Measurements from ENCODE around the gene ALCAM.

ALCAM gene

DNA sequence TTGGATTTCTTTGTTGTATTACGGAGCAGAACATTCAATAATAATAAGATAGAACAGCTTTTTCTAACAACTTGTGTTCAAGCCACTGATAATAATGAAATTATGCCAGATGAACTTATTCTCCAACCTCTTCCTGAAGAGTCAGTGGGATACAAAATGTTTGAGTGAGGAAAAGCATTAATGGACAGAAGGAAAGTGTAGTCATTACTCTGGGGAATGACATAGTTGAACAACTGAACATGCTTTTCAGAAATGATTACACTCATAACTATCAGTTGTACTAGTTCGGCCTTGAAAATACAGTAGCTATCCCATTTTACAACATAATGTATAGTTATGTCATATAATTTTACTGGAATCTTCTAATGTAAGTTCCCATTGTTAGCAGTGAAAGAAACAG is 55.9 kb downstream of the ALCAM start:
- Mint-ChIP-seq H3K4me3 (no peak overlapping the region), H3K4me1 (peaks cover 3% of the 10 kb centered on the region), H3K9me3 (no peaks in the 10 kb centered on the region), H3K27me3 (peaks cover 3% of the 10 kb centered on the region), H3K27ac (no peak overlapping the region), H3K36me3 (ENCODE audit: low read depth) (no peaks in the 10 kb centered on the region)
- DNase-seq (no peak), ATAC-seq (no peak)

DNA sequence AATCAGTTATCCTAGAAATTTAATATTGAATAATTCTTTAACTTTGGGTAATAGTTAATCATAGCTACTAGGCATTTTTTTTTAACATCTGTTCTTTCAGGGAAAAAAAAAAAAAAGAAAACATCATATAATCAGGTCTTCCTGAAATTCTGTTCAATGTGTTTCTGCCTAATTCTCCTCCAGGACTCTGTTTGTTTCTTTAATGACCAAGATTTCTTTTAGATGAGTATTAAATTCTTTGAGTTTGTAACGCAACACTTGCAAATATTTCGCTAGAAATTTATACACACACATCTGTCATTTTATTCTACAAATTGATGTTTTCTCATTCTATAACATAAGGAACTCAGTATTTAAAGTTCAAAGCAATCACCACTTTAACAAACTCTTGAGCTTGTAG is 56.7 kb downstream of the ALCAM start:
- Mint-ChIP-seq H3K4me1 (no peaks in the 10 kb centered on the region), H3K4me3 (no peak overlapping the region), H3K27me3 (peaks cover 3% of the 10 kb centered on the region), H3K27ac (no peak overlapping the region), H3K9me3 (no peaks in the 10 kb centered on the region), H3K36me3 (ENCODE audit: low read depth) (no peaks in the 10 kb centered on the region)
- ATAC-seq, result no peak
- DNase-seq, result no peak

DNA sequence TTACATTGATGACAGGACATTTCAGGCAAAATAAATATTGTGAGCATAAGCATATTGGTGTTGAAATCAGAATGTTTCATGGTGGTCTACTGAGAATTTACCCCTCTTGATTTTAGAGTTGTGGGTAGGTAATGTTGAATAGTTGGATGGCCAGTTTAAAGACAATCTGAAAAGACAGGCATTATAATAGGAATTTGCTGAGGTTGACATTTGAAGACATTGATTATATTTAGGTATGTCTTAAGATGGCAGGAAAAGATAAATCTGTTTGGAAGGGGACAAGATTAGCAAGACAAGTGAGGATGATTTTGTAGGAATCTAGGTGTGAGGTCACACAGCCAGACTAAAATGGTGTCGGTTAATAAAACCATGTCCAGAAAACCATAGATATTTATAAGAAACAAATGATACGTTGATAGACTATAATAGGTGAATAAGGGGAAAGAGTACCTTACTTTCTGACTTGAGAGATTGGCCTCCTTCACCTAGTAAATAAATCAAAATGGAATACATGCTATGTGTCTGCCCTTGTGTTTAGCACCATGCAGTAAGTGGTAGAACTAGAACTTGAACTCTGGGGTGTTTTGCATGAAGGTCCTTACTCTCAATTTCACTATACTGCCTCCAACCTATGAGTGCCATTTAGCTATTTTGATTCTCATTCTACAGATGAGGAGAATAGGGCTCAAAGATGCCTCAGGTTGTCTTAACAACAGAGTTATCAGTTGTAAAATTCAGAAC is 57.9 kb downstream of the ALCAM start:
- ATAC-seq, result no peak
- no peaks in the 10 kb centered on the region for H3K36me3 Mint-ChIP-seq (ENCODE audit: low read depth)
- no peaks in the 10 kb centered on the region for H3K9me3 Mint-ChIP-seq

DNA sequence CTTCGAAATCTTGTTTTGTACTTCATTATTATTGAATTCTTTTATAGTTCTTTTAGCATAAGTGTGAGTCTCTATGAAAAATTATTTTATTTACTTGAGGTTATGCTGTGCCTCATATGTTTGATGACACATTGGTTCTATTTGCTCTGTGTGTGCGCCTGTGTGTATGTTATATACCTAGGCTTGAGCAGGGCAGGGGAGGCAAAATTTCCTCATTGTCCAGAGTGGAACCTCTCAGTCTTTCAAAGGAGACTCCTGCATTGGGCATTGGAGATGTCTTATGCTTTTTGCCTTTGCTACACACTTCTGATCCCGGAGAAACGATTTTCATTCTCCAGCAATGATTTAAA is 58.4 kb downstream of the ALCAM start:
- no peaks in the 10 kb centered on the region for H3K4me1 Mint-ChIP-seq
- peaks cover 3% of the 10 kb centered on the region for H3K27me3 Mint-ChIP-seq
- no peak overlapping the region for H3K4me3 Mint-ChIP-seq
- H3K36me3 Mint-ChIP-seq (ENCODE audit: low read depth), result no peaks in the 10 kb centered on the region
- H3K27ac Mint-ChIP-seq, result no peak overlapping the region
- H3K9me3 Mint-ChIP-seq, result no peaks in the 10 kb centered on the region
- no peak for ATAC-seq
- DNase-seq, result no peak

More for the DNA sequence above, 57.9 kb downstream of the ALCAM start:
- DNase-seq, result no peak
- Mint-ChIP-seq H3K27me3 (peaks cover 3% of the 10 kb centered on the region), H3K4me3 (no peak overlapping the region), H3K27ac (no peak overlapping the region), H3K4me1 (no peaks in the 10 kb centered on the region)

DNA sequence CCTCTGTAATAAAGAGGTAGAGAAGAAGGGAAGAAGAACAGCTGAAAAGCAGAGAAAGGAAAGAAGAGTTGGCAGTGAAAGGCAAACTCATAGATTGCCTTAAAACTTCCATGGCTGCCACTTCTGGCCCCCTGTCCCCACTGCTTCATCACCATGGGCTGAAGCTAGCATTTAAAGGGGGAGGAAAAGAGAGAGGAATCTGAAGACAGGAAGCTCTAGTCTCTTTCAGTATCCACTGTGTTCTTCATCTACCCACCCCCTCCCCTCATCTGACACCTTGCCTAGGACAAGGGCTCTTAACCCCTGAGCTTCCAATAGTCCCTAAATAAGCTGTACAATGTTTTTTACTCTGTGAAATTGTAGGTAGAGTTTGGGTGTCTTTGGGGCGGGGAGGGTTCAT is 60.6 kb downstream of the ALCAM start:
- Mint-ChIP-seq H3K4me3 (no peak overlapping the region), H3K27me3 (no peaks in the 10 kb centered on the region), H3K36me3 (ENCODE audit: low read depth) (no peaks in the 10 kb centered on the region), H3K9me3 (no peaks in the 10 kb centered on the region), H3K4me1 (no peaks in the 10 kb centered on the region), H3K27ac (no peak overlapping the region)
- no peak for ATAC-seq
- no peak for DNase-seq

DNA sequence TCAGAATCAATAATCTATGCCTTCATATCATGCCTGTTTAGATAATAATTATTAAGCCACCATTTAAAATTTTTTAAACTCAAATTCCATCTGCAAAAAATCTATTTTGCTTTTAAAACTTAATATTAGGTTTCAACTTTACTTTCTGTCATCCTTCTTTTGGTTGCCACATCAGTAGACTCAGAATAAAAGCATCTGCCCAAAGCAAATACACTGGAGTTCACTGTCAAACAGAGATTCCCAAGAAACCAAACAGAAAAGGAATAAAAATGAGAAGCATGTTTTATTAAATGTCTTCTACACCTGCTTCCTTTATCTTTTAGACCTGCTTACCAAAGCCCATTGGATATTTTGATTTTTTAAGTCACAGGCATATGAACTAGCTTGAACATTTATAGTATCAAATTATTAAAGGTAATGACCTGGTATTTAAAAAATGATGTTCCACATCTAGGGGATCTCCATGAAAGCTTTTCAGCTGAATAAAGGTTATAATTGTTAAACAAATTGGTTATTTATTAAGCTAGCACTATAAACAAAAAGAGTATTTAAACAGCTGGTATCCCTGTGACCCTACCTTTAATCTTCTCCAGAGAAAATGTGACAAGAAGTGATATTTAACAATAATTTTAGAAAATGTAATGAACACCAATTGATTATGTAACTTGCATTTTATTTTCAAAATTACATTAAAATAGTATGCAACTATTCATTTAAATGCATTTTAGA is 62.5 kb downstream of the ALCAM start:
- H3K27me3 Mint-ChIP-seq, result no peaks in the 10 kb centered on the region
- ATAC-seq (no peak), DNase-seq (no peak)
- H3K9me3 Mint-ChIP-seq, result no peaks in the 10 kb centered on the region
- H3K27ac Mint-ChIP-seq, result no peak overlapping the region
- H3K36me3 Mint-ChIP-seq (ENCODE audit: low read depth), result no peaks in the 10 kb centered on the region
- no peak overlapping the region for H3K4me3 Mint-ChIP-seq
- no peaks in the 10 kb centered on the region for H3K4me1 Mint-ChIP-seq

DNA sequence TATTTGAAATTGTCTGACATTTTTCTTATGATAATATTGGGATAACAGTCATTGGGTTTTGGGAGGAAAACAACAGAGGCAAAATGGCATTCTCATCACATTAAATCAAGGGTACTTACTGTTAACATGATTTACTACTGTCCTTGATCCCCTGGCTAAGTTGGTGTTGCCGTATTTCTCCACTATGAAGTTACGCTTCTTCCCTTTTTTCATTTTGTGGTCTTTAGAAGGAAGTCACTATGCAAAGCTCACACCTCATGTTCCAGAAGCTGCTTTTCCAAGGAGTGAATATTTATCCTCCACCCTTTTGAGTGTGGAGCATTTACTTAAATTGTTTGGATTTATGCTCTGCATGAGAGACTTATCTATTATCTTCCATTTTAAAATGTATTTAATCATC is 63.7 kb downstream of the ALCAM start:
- DNase-seq (no peak), ATAC-seq (no peak)
- Mint-ChIP-seq H3K4me3 (no peak overlapping the region), H3K27ac (no peak overlapping the region), H3K36me3 (ENCODE audit: low read depth) (peaks cover 3% of the 10 kb centered on the region), H3K27me3 (no peaks in the 10 kb centered on the region), H3K4me1 (no peaks in the 10 kb centered on the region), H3K9me3 (peaks cover 3% of the 10 kb centered on the region)

DNA sequence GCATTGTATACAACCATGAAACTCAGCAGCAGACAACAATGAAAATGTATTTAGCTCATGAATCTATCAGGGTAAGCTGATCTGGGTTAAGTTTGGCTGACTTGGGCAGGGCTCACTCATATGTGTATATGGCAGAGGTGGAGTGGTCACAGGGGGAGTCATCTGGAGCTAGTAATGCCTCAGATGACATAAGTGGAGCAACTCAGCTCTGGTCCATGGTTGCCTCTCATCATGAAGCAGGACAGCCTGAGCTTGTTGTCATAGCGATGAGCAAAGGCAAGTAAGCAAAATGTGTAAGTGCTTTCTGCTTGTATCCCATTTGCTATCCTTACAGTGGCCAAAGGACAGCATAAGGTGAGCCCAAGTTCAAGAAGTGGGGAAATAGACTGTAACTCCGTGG is 64.5 kb downstream of the ALCAM start:
- H3K4me3 Mint-ChIP-seq, result no peak overlapping the region
- no peak overlapping the region for H3K27ac Mint-ChIP-seq
- peaks cover 5% of the 10 kb centered on the region for H3K9me3 Mint-ChIP-seq
- ATAC-seq (no peak), DNase-seq (no peak)
- peaks cover 3% of the 10 kb centered on the region for H3K36me3 Mint-ChIP-seq (ENCODE audit: low read depth)
- H3K27me3 Mint-ChIP-seq, result no peaks in the 10 kb centered on the region
- no peaks in the 10 kb centered on the region for H3K4me1 Mint-ChIP-seq

DNA sequence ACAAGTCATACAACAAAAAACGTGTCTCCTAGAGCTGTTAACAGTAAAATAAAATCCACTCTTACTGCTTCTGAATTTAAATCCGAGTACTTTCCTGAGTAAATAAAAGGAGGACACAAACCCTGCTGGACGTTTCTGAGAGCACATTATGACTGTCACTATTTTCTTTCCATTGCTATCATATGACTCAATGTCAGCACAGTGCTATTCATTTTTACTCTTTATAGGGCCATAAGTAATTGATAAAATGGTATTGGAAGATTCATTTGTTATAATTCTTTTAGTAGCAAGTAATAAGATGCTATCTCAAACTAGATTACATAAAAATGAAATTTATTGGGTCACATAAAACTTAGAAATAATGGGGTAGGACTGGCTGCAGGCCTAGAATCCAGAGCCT is 68.6 kb downstream of the ALCAM start:
- no peak overlapping the region for H3K4me3 Mint-ChIP-seq
- DNase-seq, result no peak
- no peak for ATAC-seq
- no peak overlapping the region for H3K27ac Mint-ChIP-seq
- no peaks in the 10 kb centered on the region for H3K4me1 Mint-ChIP-seq
- no peaks in the 10 kb centered on the region for H3K27me3 Mint-ChIP-seq
- peaks cover 5% of the 10 kb centered on the region for H3K9me3 Mint-ChIP-seq
- H3K36me3 Mint-ChIP-seq (ENCODE audit: low read depth), result peaks cover 3% of the 10 kb centered on the region

DNA sequence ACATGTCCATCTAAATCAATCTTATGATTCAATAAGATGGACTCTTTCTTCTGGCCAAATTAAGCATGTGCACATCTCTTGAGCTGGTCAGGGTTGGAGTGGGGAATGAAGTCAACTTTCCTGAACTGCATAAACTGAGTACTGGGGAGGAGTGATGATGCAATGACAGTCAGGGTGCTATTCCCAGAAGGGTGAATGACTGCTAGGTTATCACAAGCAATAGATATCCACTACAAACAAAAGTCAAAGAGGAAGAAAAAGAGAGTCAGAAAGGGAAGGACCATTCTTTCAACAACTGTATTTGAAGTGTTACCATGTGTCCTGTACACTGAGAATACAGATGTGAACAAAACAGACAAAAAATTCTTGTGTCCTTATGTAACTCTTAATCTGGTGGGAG is 70.0 kb downstream of the ALCAM start:
- DNase-seq (no peak), ATAC-seq (no peak)
- Mint-ChIP-seq H3K27me3 (no peaks in the 10 kb centered on the region), H3K4me3 (no peak overlapping the region), H3K27ac (no peak overlapping the region), H3K4me1 (no peaks in the 10 kb centered on the region), H3K9me3 (peaks cover 5% of the 10 kb centered on the region), H3K36me3 (ENCODE audit: low read depth) (peaks cover 3% of the 10 kb centered on the region)

DNA sequence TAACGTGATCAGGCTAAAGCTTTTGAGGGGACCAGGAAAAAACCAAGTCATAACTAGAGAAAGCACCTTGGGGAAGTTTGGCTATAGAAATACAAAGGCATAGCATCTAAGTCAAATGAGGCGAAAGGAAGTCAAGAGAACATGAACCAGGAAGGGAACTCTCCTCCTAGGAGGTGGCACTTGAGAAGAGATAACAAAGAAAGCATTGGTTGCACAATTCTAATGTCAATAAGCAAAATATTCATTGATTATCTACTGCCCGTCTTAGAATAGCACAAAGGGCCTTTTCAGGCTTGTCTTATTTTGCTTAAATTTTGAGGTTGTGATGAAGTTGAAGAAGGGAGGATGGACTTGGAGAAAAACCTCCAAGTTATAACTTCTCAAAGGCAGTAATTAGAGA is 73.4 kb downstream of the ALCAM start:
- no peaks in the 10 kb centered on the region for H3K4me1 Mint-ChIP-seq
- no peak overlapping the region for H3K27ac Mint-ChIP-seq
- ATAC-seq (no peak), DNase-seq (no peak)
- peaks cover 3% of the 10 kb centered on the region for H3K36me3 Mint-ChIP-seq (ENCODE audit: low read depth)
- no peaks in the 10 kb centered on the region for H3K27me3 Mint-ChIP-seq
- no peak overlapping the region for H3K4me3 Mint-ChIP-seq
- peaks cover 5% of the 10 kb centered on the region for H3K9me3 Mint-ChIP-seq

DNA sequence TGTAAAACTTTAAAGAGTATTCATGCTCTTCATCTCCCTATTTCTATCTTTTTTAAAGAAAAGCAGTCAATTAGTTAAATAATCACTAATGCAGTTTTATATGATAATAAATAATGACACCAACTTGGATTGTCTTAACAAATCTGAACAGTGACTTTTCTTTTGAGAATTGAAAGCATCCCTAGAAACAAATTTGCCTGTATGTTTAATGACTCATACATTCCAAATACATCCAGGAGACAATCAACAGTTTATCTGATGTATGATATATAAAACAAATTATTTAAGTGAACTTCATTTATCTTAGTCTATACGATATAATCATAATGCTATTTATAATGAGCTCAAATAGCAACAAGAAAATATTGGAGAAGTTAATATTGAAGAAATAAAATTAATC is 78.0 kb downstream of the ALCAM start:
- no peaks in the 10 kb centered on the region for H3K27me3 Mint-ChIP-seq

DNA sequence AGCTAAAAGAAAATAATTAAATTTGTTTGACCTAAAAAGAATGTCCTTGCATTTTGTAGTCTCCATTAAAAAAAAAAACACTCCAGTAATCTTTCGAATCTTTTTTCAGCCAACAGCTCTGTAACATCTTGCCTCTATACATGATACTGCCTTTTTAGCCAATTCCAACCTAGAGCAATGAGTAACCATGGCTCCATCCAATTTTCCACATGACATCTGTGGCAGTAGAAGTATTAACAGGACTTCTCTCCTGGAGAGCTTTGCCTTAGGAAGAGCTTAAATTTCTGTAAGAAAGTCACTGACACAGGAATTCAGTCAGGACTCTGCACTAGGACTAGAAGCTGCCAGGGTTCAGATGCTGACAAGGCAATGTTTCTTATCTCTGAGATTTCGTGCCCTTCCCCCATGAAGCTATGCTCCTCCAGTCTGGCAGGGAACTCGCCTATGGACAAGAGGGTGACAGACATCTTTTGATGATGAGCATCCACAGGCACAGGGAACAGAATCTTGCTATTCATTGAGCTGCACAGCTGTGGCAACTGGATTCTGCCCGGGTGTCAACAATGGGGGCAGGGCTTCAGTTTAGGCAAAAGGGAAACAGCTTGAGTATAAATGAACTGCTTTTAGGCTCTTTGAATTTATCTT is 81.8 kb downstream of the ALCAM start:
- DNase-seq, result no peak
- no peak overlapping the region for H3K4me3 Mint-ChIP-seq
- ATAC-seq, result no peak

More for the DNA sequence above, 78.0 kb downstream of the ALCAM start:
- Mint-ChIP-seq H3K9me3 (no peaks in the 10 kb centered on the region), H3K27ac (no peak overlapping the region), H3K4me3 (no peak overlapping the region), H3K4me1 (no peaks in the 10 kb centered on the region), H3K36me3 (ENCODE audit: low read depth) (no peaks in the 10 kb centered on the region)
- DNase-seq, result no peak
- ATAC-seq, result no peak

DNA sequence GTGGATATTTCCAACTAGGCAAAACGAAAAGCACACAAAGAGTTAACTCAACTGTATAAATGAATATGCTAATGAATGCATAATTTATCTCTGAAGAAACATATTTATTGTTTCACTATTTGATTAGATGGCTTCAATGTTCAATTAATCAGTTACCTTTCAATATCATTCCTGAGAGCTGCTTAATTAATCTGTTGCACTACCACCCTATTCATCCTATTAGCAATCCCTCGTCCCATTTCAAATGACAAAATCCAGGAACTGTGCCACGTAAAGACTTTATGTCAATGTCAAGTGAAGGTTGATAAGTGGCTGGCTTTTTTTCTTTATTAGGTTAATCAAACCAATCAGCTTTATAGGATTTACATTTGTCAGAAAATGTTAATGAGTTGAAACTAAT is 82.7 kb downstream of the ALCAM start:
- H3K27ac Mint-ChIP-seq, result no peak overlapping the region
- ATAC-seq, result no peak

More for the DNA sequence above, 81.8 kb downstream of the ALCAM start:
- Mint-ChIP-seq H3K27me3 (no peaks in the 10 kb centered on the region), H3K36me3 (ENCODE audit: low read depth) (no peaks in the 10 kb centered on the region), H3K9me3 (no peaks in the 10 kb centered on the region), H3K27ac (no peak overlapping the region), H3K4me1 (no peaks in the 10 kb centered on the region)

DNA sequence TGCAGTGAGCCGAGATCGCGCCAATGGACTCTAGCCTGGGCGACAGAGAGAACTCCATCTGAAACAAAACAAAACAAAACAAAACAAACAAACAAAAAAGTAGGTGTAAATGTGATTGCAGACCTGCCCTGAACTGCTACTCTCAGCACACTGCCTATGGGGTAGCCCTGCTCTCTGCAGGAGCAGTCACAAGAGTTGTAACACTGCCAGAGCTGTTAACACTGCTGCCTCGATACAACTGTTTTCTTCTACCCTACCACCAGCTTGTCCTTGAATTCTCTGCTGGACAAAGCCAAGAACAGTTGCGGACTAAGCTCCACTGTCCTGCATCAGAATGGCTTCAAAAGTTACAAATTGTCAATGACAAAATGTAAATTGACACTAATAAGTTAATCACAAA is 89.3 kb downstream of the ALCAM start:
- H3K27ac Mint-ChIP-seq, result no peak overlapping the region
- no peaks in the 10 kb centered on the region for H3K9me3 Mint-ChIP-seq
- H3K4me1 Mint-ChIP-seq, result no peaks in the 10 kb centered on the region
- no peaks in the 10 kb centered on the region for H3K27me3 Mint-ChIP-seq
- no peaks in the 10 kb centered on the region for H3K36me3 Mint-ChIP-seq (ENCODE audit: low read depth)
- DNase-seq (no peak), ATAC-seq (no peak)
- H3K4me3 Mint-ChIP-seq, result no peak overlapping the region

More for the DNA sequence above, 82.7 kb downstream of the ALCAM start:
- Mint-ChIP-seq H3K9me3 (no peaks in the 10 kb centered on the region), H3K27me3 (no peaks in the 10 kb centered on the region), H3K4me3 (no peak overlapping the region), H3K36me3 (ENCODE audit: low read depth) (no peaks in the 10 kb centered on the region), H3K4me1 (no peaks in the 10 kb centered on the region)
- no peak for DNase-seq

Measured in activated naive CD8-positive, alpha-beta T cell treated with anti-CD3 and anti-CD28 coated beads, Interleukin-2, amount 50 U/mL, for 24 hours (primary cell).